HL-60 (cell line): ENCODE measurements around the gene TXNRD3.

Experiments used
- CTCF ChIP-seq: IDR thresholded peaks from one replicate; pipeline ENCODE4 v1.5.1; 2011; ENCODE audit warnings: low read length, control low read depth, inconsistent platforms; ENCODE audit not compliant: insufficient read depth
- POLR2AphosphoS5 ChIP-seq: IDR thresholded peaks from 2 replicates; pipeline ENCODE4 v1.6.1; 2012; ENCODE audit warnings: low read depth
- REST ChIP-seq: IDR thresholded peaks from 2 replicates; pipeline ENCODE4 v1.6.1; 2012; ENCODE audit warnings: low read depth; ENCODE audit not compliant: insufficient replicate concordance

GRCh38 chr3:126578702-126579101 lies 76.2 kb downstream of the TXNRD3 start:
- no peak for TF ChIP-seq CTCF
- no peak for TF ChIP-seq REST
- no peak for TF ChIP-seq POLR2AphosphoS5
